Measurements from ENCODE around the gene NUMB. TPM values are rescaled to one million over a fixed set of nuclear protein-coding genes. Genes with fewer than 3 reads are reported as not detected.
A peak's percentile ranks its signal among the peaks of the same experiment; 100 is the strongest.

Gene NUMB
- total RNA-seq, 1 experiment from 2014 or later = 22.2 TPM

DNA sequence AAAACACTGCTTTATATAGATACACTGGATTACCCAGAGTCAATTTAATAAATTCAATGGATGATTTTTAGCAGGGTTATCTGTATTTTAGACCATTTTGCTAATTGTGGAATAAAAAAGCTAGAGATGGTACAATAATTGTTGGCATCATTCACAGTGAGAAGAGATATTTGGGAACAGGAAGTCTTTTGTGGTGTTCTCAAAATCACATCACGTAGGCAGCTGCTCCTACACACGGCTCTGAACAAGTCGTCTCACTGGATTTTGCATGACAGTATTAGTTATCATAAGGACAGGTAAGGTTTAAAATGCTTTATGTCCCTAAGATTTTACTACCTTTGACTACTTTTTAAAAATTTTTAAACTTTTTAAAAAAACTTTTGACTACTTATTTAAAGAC is 169.0 kb downstream of the NUMB start:
- no peak overlapping the region for H2AFZ ChIP-seq (ENCODE audit: low read length)
- H3K9me3 ChIP-seq (ENCODE audit: low read length) = no peaks in the 10 kb centered on the region
- TF ChIP-seq, protein P1, sequence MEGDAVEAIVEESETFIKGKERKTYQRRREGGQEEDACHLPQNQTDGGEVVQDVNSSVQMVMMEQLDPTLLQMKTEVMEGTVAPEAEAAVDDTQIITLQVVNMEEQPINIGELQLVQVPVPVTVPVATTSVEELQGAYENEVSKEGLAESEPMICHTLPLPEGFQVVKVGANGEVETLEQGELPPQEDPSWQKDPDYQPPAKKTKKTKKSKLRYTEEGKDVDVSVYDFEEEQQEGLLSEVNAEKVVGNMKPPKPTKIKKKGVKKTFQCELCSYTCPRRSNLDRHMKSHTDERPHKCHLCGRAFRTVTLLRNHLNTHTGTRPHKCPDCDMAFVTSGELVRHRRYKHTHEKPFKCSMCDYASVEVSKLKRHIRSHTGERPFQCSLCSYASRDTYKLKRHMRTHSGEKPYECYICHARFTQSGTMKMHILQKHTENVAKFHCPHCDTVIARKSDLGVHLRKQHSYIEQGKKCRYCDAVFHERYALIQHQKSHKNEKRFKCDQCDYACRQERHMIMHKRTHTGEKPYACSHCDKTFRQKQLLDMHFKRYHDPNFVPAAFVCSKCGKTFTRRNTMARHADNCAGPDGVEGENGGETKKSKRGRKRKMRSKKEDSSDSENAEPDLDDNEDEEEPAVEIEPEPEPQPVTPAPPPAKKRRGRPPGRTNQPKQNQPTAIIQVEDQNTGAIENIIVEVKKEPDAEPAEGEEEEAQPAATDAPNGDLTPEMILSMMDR (conservative IDR thresholded peaks at IDR 0.05; ENCODE audit: low read depth, low read length) = no peak
- TF ChIP-seq EZH2phosphoT487 (IDR thresholded peaks at IDR 0.05; ENCODE audit: borderline replicate concordance, low read length) = no peak
- no peak for TF ChIP-seq EZH2 (IDR thresholded peaks at IDR 0.05; ENCODE audit: low read length, unreplicated experiment)
- H3K36me3 ChIP-seq (ENCODE audit: low read depth, low read length) = peaks cover 4% of the 10 kb centered on the region; the same call in 1 of the 2 replicates
- no peak for ATAC-seq
- no TSS peak for BruUV-seq (replicated peaks)
- no peaks in the 10 kb centered on the region for H4K20me1 ChIP-seq (ENCODE audit: low read length)
- no peaks in the 10 kb centered on the region for H3K9me2 ChIP-seq (replicated peaks; ENCODE audit: low read length)
- ChIA-PET CTCF (interaction anchor here (0.5 kb wide), 1 partner anchor 435 kb away, joined by 3 read pairs; no protein-coding TSS in a partner anchor), POLR2A (ENCODE audit: unreplicated experiment) (no interaction called here)
- DNase-seq = no peak
- H3K4me1 ChIP-seq (ENCODE audit: insufficient read depth, low read length) = peaks cover 5% of the 10 kb centered on the region
- H3K27me3 ChIP-seq (ENCODE audit: low read length) = no peaks in the 10 kb centered on the region
- H3K27ac ChIP-seq (ENCODE audit: low read length) = no peak overlapping the region
- intact Hi-C loops (cut with micrococcal nuclease) = no loop called here
- H3K9ac ChIP-seq (ENCODE audit: low read length) = no peak overlapping the region
- H3K79me2 ChIP-seq (ENCODE audit: low read length) = no peaks in the 10 kb centered on the region
- no peak overlapping the region for H3K4me3 ChIP-seq (ENCODE audit: low read length)
- H3F3A ChIP-seq (ENCODE audit: low read length, unreplicated experiment) = no peaks in the 10 kb centered on the region
- no peak overlapping the region for H3K4me2 ChIP-seq (ENCODE audit: low read length)

DNA sequence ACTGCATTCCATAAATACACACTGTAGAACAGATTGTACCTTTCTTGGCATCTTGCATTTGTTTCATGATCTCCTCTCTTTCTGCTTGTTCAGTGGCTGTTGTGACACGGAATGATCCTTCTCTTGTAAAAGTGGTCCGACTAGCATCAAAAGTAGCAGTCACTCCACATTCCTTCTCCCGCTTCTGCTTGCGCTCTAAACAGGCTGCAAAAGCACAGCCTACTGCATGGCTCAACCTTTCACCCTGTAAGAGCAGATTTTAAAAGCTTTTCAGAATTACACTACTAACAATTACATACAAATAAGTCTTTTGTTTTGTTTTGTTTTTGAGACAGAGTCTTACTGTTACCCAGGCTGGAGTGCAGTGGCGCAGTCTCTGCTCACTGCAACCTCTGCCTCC is 171.3 kb downstream of the NUMB start:
- H3K9me2 ChIP-seq (replicated peaks; ENCODE audit: low read length) = no peaks in the 10 kb centered on the region
- TF ChIP-seq EZH2 (IDR thresholded peaks at IDR 0.05; ENCODE audit: low read length, unreplicated experiment) (no peak), EZH2phosphoT487 (IDR thresholded peaks at IDR 0.05; ENCODE audit: borderline replicate concordance, low read length) (no peak)
- TF ChIP-seq, protein P1 (conservative IDR thresholded peaks at IDR 0.05; ENCODE audit: low read depth, low read length) = no peak
- H3K4me2 ChIP-seq (ENCODE audit: low read length) = no peak overlapping the region
- no peaks in the 10 kb centered on the region for H3F3A ChIP-seq (ENCODE audit: low read length, unreplicated experiment)
- no peak overlapping the region for H2AFZ ChIP-seq (ENCODE audit: low read length)
- no peaks in the 10 kb centered on the region for H3K9me3 ChIP-seq (ENCODE audit: low read length)
- H4K20me1 ChIP-seq (ENCODE audit: low read length) = no peaks in the 10 kb centered on the region
- H3K4me3 ChIP-seq (ENCODE audit: low read length) = no peak overlapping the region
- no peaks in the 10 kb centered on the region for H3K79me2 ChIP-seq (ENCODE audit: low read length)
- no peak for DNase-seq
- H3K4me1 ChIP-seq (ENCODE audit: insufficient read depth, low read length) = peaks cover 1% of the 10 kb centered on the region; the same call in 1 of the 2 replicates
- no peak overlapping the region for H3K9ac ChIP-seq (ENCODE audit: low read length)
- no TSS peak for BruUV-seq (replicated peaks)
- no peaks in the 10 kb centered on the region for H3K27me3 ChIP-seq (ENCODE audit: low read length)
- CTCF ChIA-PET = interaction anchor here (1.1 kb wide), 1 partner anchor 8 kb away, joined by 6 read pairs; no protein-coding TSS in a partner anchor
- intact Hi-C loops (cut with micrococcal nuclease) = no loop called here
- POLR2A ChIA-PET (ENCODE audit: unreplicated experiment) = no interaction called here
- no peak for ATAC-seq
- no peak overlapping the region for H3K27ac ChIP-seq (ENCODE audit: low read length)
- H3K36me3 ChIP-seq (ENCODE audit: low read depth, low read length) = peaks cover 1% of the 10 kb centered on the region; the same call in 1 of the 2 replicates

DNA sequence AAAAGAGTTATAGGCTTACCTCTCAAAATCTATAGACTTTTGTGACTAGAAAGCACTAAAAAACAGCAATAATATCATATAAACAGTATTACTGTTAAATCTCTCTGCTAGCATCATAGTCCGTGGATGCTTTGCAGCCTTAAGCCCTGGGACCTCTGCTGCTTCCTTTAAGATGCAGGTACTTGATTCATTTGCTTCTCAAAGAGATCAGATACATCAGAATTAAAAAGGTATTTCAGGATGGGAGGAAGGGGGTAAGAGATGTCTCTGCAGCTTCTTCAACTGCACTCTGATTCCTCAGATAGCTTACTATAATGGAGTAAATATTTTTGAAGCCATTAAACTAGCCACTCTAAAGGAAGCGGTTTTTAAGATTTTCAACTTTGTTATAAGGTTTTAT is 171.7 kb downstream of the NUMB start:
- ChIA-PET CTCF (interaction anchor here (1.1 kb wide), 1 partner anchor 9 kb away, joined by 6 read pairs; no protein-coding TSS in a partner anchor), POLR2A (ENCODE audit: unreplicated experiment) (no interaction called here)
- DNase-seq (no peak), ATAC-seq (peak; percentile 23)
- Histone ChIP-seq H3K4me1 (ENCODE audit: insufficient read depth, low read length) (peaks cover 6% of the 10 kb centered on the region; the same call in 1 of the 2 replicates), H3K9ac (ENCODE audit: low read length) (no peak overlapping the region), H3K4me3 (ENCODE audit: low read length) (no peak overlapping the region), H2AFZ (ENCODE audit: low read length) (no peak overlapping the region), H3K9me3 (ENCODE audit: low read length) (no peaks in the 10 kb centered on the region), H3K79me2 (ENCODE audit: low read length) (no peaks in the 10 kb centered on the region), H3K27me3 (ENCODE audit: low read length) (no peaks in the 10 kb centered on the region), H3K36me3 (ENCODE audit: low read depth, low read length) (no peaks in the 10 kb centered on the region), H3F3A (ENCODE audit: low read length, unreplicated experiment) (no peaks in the 10 kb centered on the region), H3K4me2 (ENCODE audit: low read length) (no peak overlapping the region), H4K20me1 (ENCODE audit: low read length) (no peaks in the 10 kb centered on the region), H3K9me2 (replicated peaks; ENCODE audit: low read length) (no peaks in the 10 kb centered on the region), H3K27ac (ENCODE audit: low read length) (no peak overlapping the region)
- intact Hi-C loops (cut with micrococcal nuclease) = no loop called here
- TF ChIP-seq, protein P1 (conservative IDR thresholded peaks at IDR 0.05; ENCODE audit: low read depth, low read length) = no peak
- TF ChIP-seq EZH2phosphoT487 (IDR thresholded peaks at IDR 0.05; ENCODE audit: borderline replicate concordance, low read length) = no peak
- no peak for TF ChIP-seq EZH2 (IDR thresholded peaks at IDR 0.05; ENCODE audit: low read length, unreplicated experiment)
- BruUV-seq (replicated peaks) = no TSS peak
